Brain microvascular endothelial cell (primary cell): ENCODE measurements around the gene ICA1.

Experiments
- DNase-seq: peaks from one replicate; pipeline ENCODE4 v3.0.0-alpha.2; 2020
- H3K27ac ChIP-seq: fragments of 250-450 bp; sonication (Bioruptor Pico); 2 replicates; pipeline ENCODE4 v1.5.1; 2020; ENCODE audit warnings: mild to moderate bottlenecking, moderate library complexity
- H3K27me3 ChIP-seq: fragments of 250-450 bp; sonication (Bioruptor Pico); replicated peaks from 2 replicates; pipeline ENCODE4 v1.5.1; 2020; ENCODE audit warnings: mild to moderate bottlenecking
- H3K36me3 ChIP-seq: fragments of 250-450 bp; sonication (Bioruptor Pico); replicated peaks from 2 replicates; pipeline ENCODE4 v1.5.1; 2020; ENCODE audit warnings: mild to moderate bottlenecking
- H3K4me3 ChIP-seq: 2 replicates; pipeline ENCODE4 v1.5.1; 2011; ENCODE audit warnings: low read depth, mild to moderate bottlenecking, control low read depth, low read length, moderate library complexity
- CTCF ChIP-seq: IDR thresholded peaks from 2 replicates; pipeline ENCODE4 v1.5.1; 2011; ENCODE audit warnings: low read depth, mild to moderate bottlenecking, moderate library complexity, low read length, control low read depth, inconsistent platforms; ENCODE audit errors: missing control alignments
- in situ Hi-C: cut with HindIII; loops from 2 replicates; pipeline ENCODE4 v1.10.0; 2017; ENCODE audit warnings: low sequenced_read_pairs, low pct_ligation_motif_present

ICA1 gene

GRCh38 chr7:8277394-8277982 is 15.5 kb upstream of the ICA1 start:
- no peak for DNase-seq
- in situ Hi-C loops = no loop called here
- H3K27ac ChIP-seq = no peak overlapping the region
- no peak overlapping the region for H3K4me3 ChIP-seq
- TF ChIP-seq CTCF = peak; percentile 40
- H3K27me3 ChIP-seq = no peaks in the 10 kb centered on the region
- H3K36me3 ChIP-seq = no peaks in the 10 kb centered on the region

GRCh38 chr7:8274589-8274988 is 12.6 kb upstream of the ICA1 start:
- no peak for DNase-seq
- in situ Hi-C loops = no loop called here
- no peaks in the 10 kb centered on the region for H3K27me3 ChIP-seq
- no peak overlapping the region for H3K27ac ChIP-seq
- no peak for TF ChIP-seq CTCF
- no peak overlapping the region for H3K4me3 ChIP-seq
- no peaks in the 10 kb centered on the region for H3K36me3 ChIP-seq

- in situ Hi-C loops = no loop called here
These were observed 10.0 kb upstream of the ICA1 start for GRCh38 chr7:8271960-8272359.

GRCh38 chr7:8263048-8263447 is 1.1 kb upstream of the ICA1 start:
- no peaks in the 10 kb centered on the region for H3K36me3 ChIP-seq
- DNase-seq = no peak
- TF ChIP-seq CTCF = no peak
- no peak overlapping the region for H3K4me3 ChIP-seq
- no peaks in the 10 kb centered on the region for H3K27me3 ChIP-seq
- H3K27ac ChIP-seq = no peak overlapping the region
- in situ Hi-C loops = no loop called here

More at GRCh38 chr7:8271960-8272359, 10.0 kb upstream of the ICA1 start:
- TF ChIP-seq CTCF = no peak
- Histone ChIP-seq H3K36me3 (no peaks in the 10 kb centered on the region), H3K4me3 (no peak overlapping the region), H3K27ac (no peak overlapping the region), H3K27me3 (no peaks in the 10 kb centered on the region)
- no peak for DNase-seq

GRCh38 chr7:8260871-8261694 is 884 bp downstream of the ICA1 start:
- in situ Hi-C loops = no loop called here

More at GRCh38 chr7:8260871-8261694, 884 bp downstream of the ICA1 start:
- DNase-seq = peak; percentile 0
- no peak overlapping the region for H3K27ac ChIP-seq
- peak overlapping the region; percentile 68 for H3K4me3 ChIP-seq
- no peak for TF ChIP-seq CTCF
- H3K27me3 ChIP-seq = no peaks in the 10 kb centered on the region
- H3K36me3 ChIP-seq = no peaks in the 10 kb centered on the region
